Kidney capillary endothelial cell (primary cell): ENCODE data around the gene ACTN1.

Experiments
- DNase-seq: peaks from one replicate; pipeline ENCODE4 v3.0.0-alpha.2; 2018; ENCODE audit warnings: low spot score

ACTN1 gene

DNA sequence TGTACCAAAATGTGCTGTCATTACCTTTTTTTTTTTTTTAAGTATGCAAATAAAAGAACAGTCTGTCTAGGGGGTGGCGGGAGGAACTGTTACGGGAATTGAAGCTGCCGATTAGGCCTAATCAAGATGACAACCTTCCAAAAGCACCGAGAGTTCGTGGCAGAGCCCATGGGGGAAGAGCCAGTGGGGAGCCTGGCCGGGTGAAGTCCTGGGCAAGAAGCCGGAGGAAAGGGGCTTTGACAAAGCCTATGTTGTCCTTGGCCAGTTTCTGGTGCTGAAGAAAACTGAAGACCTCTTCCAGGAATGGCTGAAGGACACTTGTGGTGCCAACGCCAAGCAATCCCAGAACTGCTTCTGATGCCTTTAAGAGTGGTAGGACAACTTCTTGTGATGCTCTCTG, 42.6 kb downstream of the ACTN1 start:
- DNase-seq, result no peak

DNA sequence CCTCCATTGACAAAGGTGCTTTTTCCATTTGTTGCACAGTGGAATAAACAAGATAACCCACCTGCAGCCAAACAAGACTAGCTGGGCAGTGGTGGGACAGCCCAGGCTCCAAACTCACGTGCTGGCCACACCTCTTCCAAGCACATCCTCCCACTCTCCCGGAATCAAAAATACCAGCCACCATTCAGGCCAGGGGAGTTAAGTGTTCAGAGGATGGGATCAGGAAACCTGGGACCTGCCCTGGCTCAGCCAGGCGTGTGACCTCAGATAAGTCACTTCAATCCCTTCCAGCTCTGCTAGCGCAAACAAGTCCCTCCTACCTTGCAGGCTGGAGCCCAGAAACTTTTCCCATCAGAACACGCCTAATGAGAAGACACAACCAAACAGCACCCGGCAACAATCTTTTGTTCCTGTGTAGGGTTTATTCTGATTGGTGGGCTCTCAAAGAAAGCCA, 43.3 kb downstream of the ACTN1 start:
- DNase-seq, result no peak

DNA sequence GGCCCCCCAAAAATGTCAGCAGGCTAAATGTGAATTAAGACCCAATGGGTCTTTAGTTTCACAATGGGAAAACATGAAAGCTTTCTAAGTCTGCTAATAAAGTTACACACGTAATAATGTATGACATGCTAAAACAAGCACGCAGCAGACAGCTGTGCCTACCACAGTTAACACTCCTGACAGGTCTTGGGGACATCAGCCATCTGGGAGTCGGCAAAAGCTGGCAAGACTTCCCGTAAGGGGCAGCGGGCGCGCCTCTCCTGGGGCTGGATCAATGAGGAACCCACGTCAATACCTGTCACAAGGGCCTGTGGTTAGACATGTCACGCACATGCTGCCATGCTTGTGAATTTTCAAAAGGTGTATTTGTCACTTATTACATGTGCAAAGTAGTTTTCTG, 45.0 kb downstream of the ACTN1 start:
- no peak for DNase-seq

DNA sequence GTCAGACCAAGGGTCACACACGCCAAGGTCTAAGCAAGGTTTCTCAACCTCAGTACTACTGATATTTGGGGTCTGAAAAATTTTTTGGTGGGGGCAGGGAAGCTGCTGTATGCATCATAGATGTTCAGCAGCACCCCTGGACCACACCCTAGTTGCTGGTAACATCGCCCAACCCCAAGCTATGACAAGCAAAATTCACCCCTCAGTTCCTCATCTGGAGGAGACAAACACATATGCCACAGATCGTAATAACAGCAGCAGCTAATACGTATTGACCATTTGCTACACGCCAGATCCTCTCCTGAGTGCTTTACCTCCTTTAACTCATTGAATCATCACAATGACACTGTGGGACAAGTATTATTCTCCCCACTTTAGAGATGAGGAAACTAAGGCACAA, 46.4 kb downstream of the ACTN1 start:
- no peak for DNase-seq

DNA sequence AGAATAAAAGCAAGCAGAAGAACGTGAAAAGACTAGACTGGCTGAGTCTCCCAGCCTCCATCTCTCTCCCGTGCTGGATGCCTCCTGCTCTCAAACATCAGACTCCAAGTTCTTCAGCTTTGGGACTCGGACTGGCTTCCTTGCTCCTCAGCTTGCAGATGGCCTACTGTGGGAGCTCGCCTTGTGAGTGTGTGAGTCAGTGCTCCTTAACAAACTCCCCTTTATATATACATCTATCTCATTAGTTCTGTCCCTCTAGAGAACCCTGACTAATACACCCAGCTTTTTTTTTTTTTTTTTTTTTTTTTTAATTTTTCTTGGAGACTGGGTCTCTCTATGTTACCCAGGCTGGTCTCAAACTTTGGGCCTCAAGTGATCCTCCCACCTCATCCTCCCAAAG, 46.9 kb downstream of the ACTN1 start:
- no peak for DNase-seq

DNA sequence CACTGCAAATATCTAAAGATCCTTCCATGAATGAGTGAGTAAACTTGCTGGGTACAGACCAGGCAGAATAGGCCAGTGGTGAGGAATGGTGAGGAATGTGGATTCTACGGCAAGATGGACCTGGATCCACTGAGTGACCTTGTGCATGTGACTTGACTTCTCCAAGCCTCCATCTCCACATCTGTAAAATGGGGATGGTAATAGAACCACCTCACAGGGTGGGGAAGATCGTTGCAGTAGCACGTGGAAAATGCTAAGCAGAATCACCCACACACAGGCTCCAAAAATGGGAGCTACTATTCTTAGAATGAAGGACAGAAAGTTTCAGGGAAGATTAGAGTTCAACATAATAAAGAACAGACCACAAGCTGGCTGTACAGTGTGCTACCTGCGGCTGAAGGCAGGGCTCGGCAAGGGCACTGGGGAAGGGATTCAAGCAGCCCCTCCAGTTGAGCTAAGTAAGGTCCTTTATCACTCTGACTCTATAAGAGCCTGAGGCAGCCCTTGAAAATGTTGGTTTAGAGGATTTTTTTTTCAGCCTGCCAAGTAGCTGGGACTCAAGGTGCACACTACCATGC, 47.5 kb downstream of the ACTN1 start:
- no peak for DNase-seq

DNA sequence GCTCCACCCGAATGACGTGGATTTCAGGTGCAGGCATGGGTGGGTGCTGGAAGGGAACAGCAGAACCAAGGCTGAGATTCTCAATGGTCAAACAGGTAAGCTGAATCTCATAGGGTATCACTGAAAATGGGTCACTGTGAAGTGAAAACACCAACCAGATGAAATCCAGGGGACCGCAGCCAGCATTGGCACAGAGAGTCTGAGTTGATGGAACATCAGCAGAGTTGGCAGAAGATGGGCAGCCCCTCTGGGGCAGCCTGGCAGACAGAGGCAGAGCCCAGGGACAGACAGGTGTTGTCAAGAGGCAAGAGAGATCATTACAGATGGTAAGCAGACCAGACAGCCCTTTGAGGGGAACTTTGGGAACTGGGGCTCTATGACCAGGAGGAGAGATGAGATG, 48.0 kb downstream of the ACTN1 start:
- DNase-seq, result no peak

DNA sequence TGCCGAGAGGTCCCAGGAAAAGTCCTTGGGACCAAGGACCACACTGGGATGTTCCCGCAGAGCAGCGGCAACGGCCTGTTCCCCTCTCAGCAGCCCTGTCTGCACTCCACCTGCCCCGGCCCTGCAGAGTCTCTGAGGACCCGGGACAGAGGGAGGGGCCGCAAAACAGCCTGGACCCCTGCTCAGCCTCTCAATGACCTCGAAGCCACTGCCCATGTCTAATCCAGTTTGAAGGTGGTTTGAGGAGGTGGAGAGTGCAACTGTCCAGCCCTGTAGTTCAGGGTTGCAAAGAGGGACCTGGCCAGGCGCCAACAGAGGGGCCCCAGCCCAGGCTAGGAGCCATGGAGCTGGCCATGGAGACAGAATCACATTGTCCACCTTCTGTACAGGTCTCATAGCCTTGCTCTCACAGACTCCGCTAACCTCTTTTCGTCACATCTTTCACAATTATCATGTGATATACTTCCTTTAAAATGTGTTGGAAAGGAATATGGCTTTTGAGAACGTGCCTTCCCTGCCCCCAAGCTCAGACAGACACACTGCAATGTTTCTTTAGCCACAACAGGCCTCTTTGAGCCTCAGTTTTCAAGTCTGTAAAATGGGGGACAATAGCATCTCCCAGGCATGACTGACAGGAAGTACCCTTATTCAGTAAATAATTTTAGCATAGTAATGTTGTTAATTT, 49.3 kb downstream of the ACTN1 start:
- DNase-seq, result no peak

DNA sequence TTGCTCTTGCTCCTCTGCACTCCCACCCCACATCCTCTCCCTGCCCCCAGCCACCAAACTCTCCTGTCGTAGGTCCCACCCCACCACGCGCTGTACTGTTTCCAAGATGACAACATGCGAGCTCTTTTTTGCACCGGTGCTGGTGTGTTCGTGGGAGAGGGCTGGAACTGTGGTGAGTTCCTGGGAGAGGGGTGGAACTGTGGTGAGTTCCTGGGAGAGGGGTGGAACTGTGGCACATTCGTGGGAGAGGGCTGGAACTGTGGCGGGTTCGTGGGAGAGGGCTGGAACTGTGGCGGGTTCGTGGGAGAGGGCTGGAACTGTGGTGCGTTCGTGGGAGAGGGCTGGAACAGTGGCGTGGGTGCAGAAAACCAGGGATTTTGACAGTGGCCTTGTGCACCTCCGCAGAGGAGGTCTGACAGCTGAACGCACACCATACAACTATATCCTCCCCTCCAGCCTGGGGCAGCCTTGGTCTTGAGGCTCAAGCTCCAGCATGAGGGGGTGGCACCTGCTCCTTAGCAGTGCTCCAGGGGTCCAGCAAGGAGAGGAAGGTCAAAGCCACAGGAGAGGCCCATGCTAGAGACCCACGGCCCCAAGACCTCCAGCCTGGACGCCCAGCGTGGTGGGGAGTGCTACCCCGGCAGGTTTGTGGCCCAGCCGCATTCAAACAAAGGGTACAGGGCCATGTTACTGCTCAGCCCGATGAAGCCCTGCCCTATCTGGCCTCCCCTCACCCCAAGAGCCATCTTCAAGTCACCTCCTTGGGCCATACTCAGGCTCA, 50.1 kb downstream of the ACTN1 start:
- no peak for DNase-seq

DNA sequence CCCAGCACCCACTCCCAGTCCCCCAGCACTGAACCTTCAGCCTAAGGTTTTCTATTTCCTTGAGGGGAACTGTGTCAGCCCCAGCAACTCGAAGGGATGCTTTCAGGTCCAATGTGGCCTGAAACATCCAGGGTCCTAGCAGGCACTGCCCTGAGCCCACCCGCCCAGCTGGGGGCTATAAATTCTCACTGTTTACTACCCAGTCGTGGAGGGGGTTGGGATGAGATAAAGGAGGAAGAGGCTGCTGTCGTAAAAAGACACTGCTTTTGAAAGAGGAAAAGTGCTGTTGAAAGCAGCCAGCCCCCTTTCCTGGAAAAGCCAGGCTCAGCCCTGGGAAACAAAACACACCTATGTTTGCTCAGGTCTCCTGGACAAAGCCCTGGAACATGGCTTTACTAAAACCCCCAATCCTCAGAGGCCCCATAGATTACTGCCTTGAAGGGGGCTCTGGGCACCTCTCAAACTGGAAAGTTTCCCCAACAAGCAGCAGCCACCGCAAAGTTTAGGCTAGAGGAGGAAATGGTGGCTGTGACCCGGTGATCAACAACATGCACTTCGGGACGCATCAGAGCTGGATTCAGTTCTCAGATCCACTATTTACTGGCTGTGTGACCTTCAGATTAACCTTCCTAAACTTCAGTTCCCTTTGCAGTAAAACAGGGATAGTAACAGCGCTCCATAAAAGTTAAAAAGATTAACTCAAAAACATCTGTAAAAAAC, 51.0 kb downstream of the ACTN1 start:
- no peak for DNase-seq

DNA sequence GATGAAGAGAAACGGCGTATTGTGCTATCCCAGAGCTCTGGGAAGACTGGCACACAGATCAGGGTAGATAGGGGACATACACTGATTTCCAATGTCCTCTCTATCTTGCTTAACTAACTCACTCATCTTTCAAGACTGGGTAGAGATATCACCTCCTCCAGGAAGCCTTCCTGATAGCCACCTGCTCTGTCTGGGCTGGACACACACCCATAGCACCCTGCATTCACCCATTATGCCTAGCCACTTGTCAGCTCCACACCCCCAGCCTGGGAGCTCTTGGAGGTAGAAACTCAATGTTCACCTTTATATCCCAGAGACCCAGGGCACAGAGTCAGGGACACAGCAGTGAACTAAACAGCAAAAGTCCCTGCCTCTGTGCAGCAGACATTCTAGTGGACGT, 52.0 kb downstream of the ACTN1 start:
- DNase-seq, result no peak

DNA sequence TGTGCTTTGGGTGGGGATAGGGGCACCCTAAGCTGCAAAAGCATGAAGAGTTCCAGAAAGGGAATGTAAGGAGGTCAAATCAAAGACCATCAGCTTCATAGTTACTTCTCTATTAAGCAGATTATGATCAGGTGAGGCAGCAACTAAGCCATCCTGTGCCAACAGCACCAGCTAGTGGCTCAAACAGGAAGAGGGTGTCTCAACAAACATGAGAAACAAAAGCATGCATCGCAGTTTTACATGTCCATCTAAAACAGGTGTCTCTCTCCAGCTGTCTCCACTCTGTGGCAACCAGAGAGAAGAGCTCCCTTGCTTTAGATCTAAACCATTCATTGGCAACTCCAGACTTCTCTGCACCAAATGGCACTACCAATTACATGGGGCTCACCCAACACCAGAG, 52.9 kb downstream of the ACTN1 start:
- no peak for DNase-seq

DNA sequence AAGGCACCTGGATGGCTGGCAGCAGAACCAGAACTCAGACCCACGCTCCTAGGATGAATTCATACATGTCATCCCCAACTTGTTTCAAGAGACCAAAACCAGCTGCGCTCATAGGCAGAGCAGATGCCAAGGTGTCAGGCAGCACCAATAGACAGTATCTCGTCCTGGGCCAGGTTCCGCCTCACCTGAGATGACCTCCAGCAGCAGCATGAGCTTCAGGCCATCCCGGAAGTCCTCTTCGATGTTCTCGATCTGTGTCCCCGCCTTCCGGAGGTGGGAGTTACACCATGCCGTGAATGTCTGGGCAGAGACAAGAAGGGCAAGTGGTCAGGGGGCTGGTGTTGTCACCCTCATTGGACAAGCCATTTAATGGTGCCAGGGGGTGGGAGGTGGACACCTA, 53.7 kb downstream of the ACTN1 start:
- DNase-seq, result no peak

DNA sequence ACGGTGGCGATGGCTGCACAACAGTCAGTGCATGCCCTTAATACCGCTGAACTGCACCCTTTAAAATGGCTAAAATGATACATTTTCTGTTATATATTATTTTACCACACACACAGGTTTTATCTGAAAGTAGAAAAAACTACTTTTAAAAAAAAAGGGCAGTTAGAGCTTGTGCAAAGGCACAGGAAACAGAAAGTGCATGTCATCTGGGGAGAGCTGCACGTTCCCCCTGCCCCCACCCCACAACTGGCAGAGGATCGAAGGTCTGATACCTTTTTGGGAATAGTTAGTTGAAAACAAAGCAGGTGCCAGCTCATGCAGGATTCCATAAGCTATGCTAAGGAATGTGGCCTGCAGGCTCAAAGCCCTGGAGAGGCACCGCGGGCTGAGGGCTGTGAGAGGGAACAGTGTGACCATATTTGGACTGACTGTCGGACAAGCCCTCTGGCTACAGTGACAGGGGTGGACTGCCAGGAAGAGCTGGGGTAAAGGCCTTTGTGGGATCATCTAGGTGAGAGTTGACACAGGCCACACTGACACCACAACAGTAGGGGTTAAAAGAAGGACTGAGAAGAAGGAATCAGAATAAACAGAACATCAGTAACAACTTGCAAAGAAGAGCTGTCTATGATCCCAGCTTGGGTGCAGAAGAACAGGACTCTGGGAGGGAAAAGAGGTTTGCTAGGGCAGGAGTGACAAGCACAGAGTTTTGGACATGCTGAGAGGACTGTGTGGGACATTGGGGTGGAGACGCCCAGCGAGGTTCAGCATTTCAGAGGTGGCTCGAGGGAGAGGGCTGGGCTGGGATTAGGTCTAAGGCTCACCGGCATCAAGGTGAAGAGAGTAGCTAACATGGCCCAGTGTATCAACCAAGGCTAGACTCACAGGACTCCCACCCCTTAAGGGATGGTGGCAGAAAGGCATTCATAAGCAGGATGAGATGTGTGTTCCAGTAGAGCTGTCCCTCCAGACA, 54.6 kb downstream of the ACTN1 start:
- DNase-seq, result no peak

DNA sequence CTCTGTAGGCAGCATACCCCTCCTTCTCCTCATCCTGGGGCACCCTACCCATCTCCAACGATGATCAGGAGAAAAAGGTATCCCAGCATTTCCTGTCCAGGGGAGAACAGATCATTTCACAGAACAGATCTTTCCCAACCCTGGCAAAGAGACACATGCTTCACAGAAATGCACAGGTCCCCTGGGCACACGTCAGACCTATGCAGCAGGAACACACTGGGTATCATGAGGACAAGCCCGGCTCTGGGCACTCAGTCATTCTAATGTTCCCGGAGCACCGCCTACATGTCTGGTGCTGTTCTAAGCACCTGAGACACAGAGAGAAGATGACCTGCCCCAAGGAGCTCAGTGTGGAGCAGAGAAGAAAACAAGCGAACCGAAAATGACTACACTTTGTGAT, 56.2 kb downstream of the ACTN1 start:
- DNase-seq, result no peak

DNA sequence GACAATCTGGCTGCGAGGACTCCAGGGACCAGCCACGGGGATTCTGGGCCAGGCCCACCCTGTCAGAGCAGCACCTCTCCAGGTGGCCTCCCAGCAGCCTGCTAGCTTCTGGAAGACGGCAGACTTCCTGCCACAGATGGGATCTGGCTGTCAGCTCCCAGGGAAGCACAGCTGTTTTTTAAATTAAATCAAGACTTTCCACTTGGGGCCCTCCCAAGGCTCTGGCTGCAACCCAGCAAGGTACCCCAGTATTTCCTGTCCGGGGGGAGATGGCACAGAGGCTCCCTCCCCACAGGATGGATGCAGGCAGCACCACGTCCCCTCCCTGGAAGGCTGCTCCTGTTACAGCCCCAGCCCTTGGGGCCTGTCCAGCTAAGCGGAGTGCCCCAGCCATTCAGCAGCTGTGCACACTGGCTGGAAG, 56.9 kb downstream of the ACTN1 start:
- DNase-seq, result no peak

DNA sequence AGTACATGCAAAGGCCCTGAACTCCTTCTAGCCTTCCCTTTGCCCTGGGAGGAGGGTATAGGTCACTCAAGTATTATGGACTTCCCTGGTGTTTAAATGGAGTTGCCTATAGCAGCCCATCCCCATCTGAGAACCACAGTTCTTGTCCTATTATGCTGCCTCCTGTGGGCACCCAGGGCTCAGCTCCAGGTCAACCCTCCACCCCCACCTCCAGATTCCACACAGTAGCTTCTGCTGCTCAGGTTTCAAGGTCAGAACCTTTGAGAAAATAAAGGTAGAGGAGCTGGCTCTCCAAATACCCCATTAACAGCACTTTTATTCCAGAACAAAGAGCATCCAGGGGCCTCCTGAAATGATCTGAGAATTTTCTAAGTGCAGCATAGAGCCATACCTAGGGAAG, 57.4 kb downstream of the ACTN1 start:
- DNase-seq, result no peak

DNA sequence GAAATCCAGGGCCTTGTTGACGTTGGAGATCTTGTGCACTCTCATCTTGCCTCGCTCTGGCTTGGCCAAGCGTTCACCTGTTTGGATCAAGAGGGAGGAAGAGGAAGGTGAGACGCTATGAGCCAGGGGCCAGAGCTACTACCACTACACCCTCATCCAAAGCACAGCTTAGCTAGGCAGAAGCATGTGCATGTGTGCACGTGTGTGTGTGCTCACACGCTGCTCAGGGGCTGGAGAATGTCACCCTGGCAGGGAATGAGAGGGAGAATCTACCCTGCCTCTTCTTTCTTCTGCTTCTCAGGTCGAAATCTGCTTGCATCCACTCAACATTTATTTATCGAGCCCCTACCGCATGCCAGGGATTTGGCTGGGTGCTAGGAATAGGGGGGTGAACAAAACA, 58.1 kb downstream of the ACTN1 start:
- no peak for DNase-seq

DNA sequence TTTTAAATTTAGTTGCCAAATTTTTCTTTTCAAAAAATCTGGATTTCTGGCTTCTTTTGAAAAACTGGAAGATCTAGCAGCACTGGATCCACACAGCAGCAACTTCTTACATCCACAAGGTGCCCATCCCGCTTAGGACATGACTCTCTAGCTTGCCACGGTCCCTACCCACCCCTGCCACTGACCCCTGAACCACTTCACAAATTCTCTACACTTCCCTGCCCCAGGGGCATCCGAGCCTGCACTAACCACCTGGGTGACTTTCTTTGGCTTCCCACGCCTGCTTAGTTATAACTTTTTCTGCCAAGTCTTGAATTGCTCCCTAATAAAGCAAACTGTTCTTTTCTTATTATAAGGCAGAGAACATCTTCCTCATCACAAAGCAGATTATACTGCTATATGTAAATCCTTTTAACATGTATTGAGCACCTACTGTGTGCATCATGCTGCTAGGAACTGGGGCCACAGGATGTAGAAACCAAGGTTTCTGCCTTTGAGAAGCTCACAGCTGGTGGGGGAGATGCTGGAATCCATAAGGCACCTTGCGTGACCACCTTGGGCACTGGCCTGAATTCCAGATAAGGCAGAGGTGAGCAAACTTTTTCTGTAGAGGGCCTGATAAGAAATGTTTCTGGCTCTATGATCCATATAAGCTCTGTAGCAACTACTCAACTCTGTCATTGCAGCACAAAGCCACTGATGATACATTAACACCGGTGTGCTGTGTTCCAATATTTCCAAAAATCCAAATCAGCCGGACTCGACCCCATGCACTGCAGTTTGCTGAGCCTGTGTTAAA, 59.8 kb downstream of the ACTN1 start:
- no peak for DNase-seq

DNA sequence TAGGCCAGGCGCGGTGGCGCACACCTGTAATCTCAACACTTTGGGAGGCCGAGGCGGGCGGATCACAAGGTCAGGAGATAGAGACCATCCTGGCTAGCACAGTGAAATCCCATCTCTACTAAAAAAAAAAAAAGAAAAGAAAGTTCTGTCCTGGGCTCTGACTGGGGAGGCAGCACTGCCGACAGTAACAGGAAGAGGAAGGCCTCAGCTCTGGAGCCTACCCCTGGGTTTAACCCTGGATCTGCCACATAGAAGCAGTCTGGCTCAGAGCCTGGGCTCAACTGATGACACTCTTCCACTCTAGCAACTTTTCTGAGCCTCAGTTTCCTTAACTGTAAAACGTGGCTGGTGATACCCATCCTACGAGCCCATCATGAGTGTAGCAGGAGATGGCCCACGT, 60.5 kb downstream of the ACTN1 start:
- no peak for DNase-seq
